IPS-18a (cell line): ENCODE results near the gene ZIC5.
A peak's percentile ranks its signal among the peaks of the same experiment; 100 is the strongest.

Source experiments
- H3K27ac ChIP-seq: one replicate; pipeline ENCODE4 v1.5.1; 2013; ENCODE audit warnings: low read length
- H3K27me3 ChIP-seq: one replicate; pipeline ENCODE4 v1.6.1; 2013; ENCODE audit warnings: mild to moderate bottlenecking, low read length; ENCODE audit not compliant: control insufficient read depth, insufficient read depth
- H3K36me3 ChIP-seq: one replicate; pipeline ENCODE4 v1.6.1; 2013; ENCODE audit warnings: low read depth, low read length; ENCODE audit not compliant: control insufficient read depth
- H3K4me1 ChIP-seq: one replicate; pipeline ENCODE4 v1.6.1; 2013; ENCODE audit warnings: low read depth, low read length; ENCODE audit not compliant: control insufficient read depth
- H3K4me3 ChIP-seq: one replicate; pipeline ENCODE4 v1.5.1; 2013; ENCODE audit warnings: low read length
- H3K9ac ChIP-seq: one replicate; pipeline ENCODE4 v1.6.1; 2013; ENCODE audit warnings: mild to moderate bottlenecking, low read length, moderate library complexity
- H3K9me3 ChIP-seq: one replicate; pipeline ENCODE4 v1.6.1; 2013; ENCODE audit warnings: low read depth, low read length; ENCODE audit not compliant: control insufficient read depth

Gene ZIC5

GRCh38 chr13:99970651-99971575, 654 bp downstream of the ZIC5 start:
- Histone ChIP-seq H3K4me3 (peak overlapping the region; percentile 86), H3K4me1 (peaks cover 55% of the 10 kb centered on the region), H3K27ac (peak overlapping the region; percentile 46), H3K36me3 (peaks cover 28% of the 10 kb centered on the region), H3K9me3 (no peaks in the 10 kb centered on the region), H3K27me3 (peaks cover 11% of the 10 kb centered on the region), H3K9ac (peak overlapping the region; percentile 67)

GRCh38 chr13:99969919-99970650, 1.5 kb downstream of the ZIC5 start:
- Histone ChIP-seq H3K27ac (no peak overlapping the region), H3K4me3 (peak overlapping the region; percentile 99), H3K36me3 (peaks cover 36% of the 10 kb centered on the region), H3K4me1 (peaks cover 54% of the 10 kb centered on the region), H3K27me3 (peaks cover 9% of the 10 kb centered on the region), H3K9ac (peak overlapping the region; percentile 89), H3K9me3 (no peaks in the 10 kb centered on the region)

- no peaks in the 10 kb centered on the region for H3K9me3 ChIP-seq
- peak overlapping the region; percentile 99 for H3K4me3 ChIP-seq
- peak overlapping the region; percentile 89 for H3K9ac ChIP-seq
- peaks cover 41% of the 10 kb centered on the region for H3K36me3 ChIP-seq
- peak overlapping the region; percentile 65 for H3K27ac ChIP-seq
- H3K4me1 ChIP-seq: peaks cover 51% of the 10 kb centered on the region
- peaks cover 7% of the 10 kb centered on the region for H3K27me3 ChIP-seq
Observed at GRCh38 chr13:99969453-99969918, 2.1 kb downstream of the ZIC5 start.

GRCh38 chr13:99968521-99969452, 2.8 kb downstream of the ZIC5 start:
- H3K9ac ChIP-seq: peak overlapping the region; percentile 89
- peak overlapping the region; percentile 99 for H3K4me3 ChIP-seq
- peaks cover 13% of the 10 kb centered on the region for H3K27me3 ChIP-seq
- H3K27ac ChIP-seq: peak overlapping the region; percentile 65
- H3K36me3 ChIP-seq: peaks cover 48% of the 10 kb centered on the region
- H3K4me1 ChIP-seq: peaks cover 50% of the 10 kb centered on the region
- H3K9me3 ChIP-seq: no peaks in the 10 kb centered on the region

- Histone ChIP-seq H3K27me3 (peaks cover 15% of the 10 kb centered on the region), H3K4me3 (peak overlapping the region; percentile 99), H3K4me1 (peaks cover 45% of the 10 kb centered on the region), H3K9me3 (no peaks in the 10 kb centered on the region), H3K9ac (peak overlapping the region; percentile 89), H3K27ac (peak overlapping the region; percentile 73), H3K36me3 (peaks cover 55% of the 10 kb centered on the region)
Observed at GRCh38 chr13:99967869-99968520, 3.6 kb downstream of the ZIC5 start.

- peak overlapping the region; percentile 73 for H3K27ac ChIP-seq
- H3K9me3 ChIP-seq: no peaks in the 10 kb centered on the region
- H3K9ac ChIP-seq: peak overlapping the region; percentile 89
- H3K4me3 ChIP-seq: peak overlapping the region; percentile 99
- H3K36me3 ChIP-seq: peaks cover 59% of the 10 kb centered on the region
- peaks cover 18% of the 10 kb centered on the region for H3K27me3 ChIP-seq
- H3K4me1 ChIP-seq: peaks cover 44% of the 10 kb centered on the region
Observed at GRCh38 chr13:99967498-99967868, 4.1 kb downstream of the ZIC5 start.

GRCh38 chr13:99966064-99966805, 5.3 kb downstream of the ZIC5 start:
- H3K27me3 ChIP-seq: peaks cover 29% of the 10 kb centered on the region

GRCh38 chr13:99965329-99966000, 6.1 kb downstream of the ZIC5 start:
- H3K36me3 ChIP-seq: peaks cover 59% of the 10 kb centered on the region
- H3K4me3 ChIP-seq: peak overlapping the region; percentile 99
- H3K27me3 ChIP-seq: peaks cover 36% of the 10 kb centered on the region
- no peak overlapping the region for H3K27ac ChIP-seq
- H3K9me3 ChIP-seq: no peaks in the 10 kb centered on the region
- H3K9ac ChIP-seq: no peak overlapping the region
- peaks cover 59% of the 10 kb centered on the region for H3K4me1 ChIP-seq

More at GRCh38 chr13:99966064-99966805, 5.3 kb downstream of the ZIC5 start:
- no peaks in the 10 kb centered on the region for H3K9me3 ChIP-seq
- peak overlapping the region; percentile 89 for H3K9ac ChIP-seq
- H3K4me3 ChIP-seq: peak overlapping the region; percentile 99
- peaks cover 59% of the 10 kb centered on the region for H3K36me3 ChIP-seq
- peaks cover 52% of the 10 kb centered on the region for H3K4me1 ChIP-seq
- H3K27ac ChIP-seq: no peak overlapping the region

GRCh38 chr13:99963816-99964339, 7.7 kb downstream of the ZIC5 start:
- peaks cover 53% of the 10 kb centered on the region for H3K36me3 ChIP-seq
- H3K9me3 ChIP-seq: no peaks in the 10 kb centered on the region
- H3K27ac ChIP-seq: no peak overlapping the region
- no peak overlapping the region for H3K4me3 ChIP-seq
- no peak overlapping the region for H3K9ac ChIP-seq
- peaks cover 52% of the 10 kb centered on the region for H3K27me3 ChIP-seq
- peaks cover 68% of the 10 kb centered on the region for H3K4me1 ChIP-seq
